GM21526 (cell line): Measurements from ENCODE around the gene ITGAD.

Experiments used
- ATAC-seq: cut with Tn5 transposase; IDR thresholded peaks from one replicate; pipeline ENCODE4 v1.9.1; 2021; ENCODE audit warnings: moderate library complexity; ENCODE audit not compliant: unreplicated experiment, low FRiP score

The ITGAD gene

DNA sequence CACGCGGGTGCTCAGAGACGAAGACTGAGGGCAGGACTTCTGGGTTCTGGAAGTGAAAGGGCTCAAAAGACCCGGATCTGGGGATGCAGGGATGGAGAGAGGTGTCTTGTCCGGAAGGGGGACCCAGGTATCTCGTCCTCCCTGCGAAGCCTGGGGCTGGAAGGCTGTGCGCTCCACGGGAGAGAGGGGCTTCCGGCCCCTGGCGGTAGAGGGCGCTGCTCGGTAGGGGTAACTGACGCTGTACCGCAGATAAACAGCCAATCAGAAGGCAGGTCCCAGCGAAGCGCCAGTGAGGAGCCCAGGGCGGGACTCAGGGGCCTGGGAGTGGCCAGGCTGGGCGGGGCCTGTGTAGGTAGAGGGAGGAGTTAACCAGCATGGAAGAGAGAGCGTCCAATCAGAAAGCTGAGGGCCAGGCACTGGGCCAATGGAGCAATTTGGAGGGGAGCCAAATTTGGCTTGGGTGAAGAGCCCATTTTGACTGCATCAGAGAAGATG is 79.6 kb downstream of the ITGAD start:
- no peak for ATAC-seq

DNA sequence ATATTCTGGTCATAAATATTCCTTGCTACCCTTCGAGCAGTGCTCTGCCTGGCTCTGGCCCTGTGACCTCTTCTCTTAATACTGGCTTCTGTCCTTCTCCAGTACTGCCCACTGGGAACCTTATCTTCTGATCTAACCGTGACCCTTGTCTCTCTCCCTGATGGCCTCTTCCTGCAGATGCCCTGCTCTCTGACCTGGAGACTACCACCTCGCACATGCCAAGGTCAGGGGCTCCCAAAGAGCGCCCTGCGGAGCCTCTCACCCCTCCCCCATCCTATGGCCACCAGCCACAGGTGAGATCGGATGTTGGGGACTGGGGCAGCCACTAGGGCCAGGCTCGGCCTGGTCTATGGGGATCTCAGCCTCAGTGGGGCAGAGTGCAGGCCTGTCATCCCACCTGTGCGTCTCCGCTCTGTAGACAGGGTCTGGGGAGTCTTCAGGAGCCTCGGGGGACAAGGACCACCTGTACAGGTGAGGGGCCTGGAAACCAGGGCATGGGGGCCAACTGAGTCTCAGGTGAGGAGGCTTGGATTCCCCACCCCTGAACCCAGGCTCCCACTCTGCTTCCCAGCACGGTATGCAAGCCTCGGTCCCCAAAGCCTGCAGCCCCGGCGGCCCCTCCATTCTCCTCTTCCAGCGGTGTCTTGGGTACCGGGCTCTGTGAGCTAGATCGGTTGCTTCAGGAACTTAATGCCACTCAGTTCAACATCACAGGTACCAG is 80.3 kb downstream of the ITGAD start:
- ATAC-seq = no peak

DNA sequence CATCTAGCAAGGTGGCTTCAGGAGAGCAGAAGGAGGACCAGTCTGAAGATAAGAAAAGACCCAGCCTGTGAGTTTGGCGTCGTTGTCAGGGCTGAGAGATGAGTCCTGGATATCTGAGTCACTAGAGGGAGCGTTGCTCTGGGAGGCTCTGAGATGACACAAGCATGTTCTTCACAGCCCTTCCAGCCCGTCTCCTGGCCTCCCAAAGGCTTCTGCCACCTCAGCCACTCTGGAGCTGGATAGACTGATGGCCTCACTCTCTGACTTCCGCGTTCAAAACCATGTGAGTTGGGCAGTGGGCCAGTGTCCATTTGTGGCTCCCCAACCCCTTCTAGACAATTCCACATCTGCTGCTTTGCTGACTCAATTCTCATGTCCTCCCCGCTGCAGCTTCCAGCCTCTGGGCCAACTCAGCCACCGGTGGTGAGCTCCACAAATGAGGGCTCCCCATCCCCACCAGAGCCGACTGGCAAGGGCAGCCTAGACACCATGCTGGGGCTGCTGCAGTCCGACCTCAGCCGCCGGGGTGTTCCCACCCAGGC is 81.1 kb downstream of the ITGAD start:
- ATAC-seq = no peak

DNA sequence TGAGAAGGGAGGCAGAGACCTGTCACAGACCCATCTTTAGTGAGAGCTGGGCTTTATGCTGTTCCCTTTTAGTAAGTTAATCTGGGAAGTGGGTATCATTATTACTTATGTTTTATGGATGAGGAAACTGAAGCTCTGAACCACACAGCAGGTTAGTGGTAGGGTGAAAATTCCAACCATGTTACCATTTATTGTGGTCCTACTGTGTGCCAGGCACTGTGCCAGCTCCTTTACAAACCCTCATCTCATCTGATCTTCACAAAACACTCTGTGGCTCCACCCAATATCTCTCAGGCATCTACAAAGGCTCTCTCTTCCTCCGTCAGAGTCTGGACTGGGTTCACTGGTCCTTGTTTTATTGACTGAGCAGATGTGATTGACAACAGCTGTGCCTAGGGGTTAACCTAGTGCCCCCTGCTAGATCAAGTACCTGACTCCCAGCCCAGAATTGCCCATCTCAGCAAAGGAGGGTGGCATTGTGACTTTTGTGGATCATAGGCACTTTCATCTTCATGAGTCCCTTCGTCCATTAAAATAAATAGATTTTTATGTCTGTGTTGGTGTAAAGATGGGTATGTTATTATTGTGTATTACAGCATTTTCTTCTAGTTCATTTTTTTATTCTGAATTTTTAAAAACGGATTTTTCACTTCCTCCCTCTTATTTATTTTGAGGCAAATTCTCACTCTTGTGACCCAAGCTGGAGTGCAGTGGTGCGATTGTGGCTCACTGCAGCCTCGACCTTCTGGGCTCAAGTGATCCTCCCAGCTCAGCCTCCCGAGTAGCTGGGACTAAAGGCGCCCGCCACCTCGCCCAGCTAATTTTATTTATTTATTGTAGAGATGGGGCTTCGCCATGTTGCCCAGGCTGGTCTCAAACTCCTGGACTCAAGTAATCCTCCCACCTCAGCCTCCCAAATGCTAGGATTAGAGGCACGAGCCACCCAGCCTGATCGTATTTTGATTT is 81.9 kb downstream of the ITGAD start:
- no peak for ATAC-seq

DNA sequence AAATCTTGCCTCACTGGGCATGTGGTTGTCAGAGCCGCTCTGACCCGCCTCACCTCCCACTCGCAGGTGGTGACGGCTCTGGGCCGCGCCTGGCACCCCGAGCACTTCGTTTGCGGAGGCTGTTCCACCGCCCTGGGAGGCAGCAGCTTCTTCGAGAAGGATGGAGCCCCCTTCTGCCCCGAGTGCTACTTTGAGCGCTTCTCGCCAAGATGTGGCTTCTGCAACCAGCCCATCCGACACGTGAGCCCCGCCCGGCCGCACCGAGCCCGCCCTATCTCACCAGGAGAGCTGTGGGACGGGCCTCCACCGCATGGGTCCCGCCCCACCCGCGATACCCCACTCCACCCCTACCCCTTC is 82.8 kb downstream of the ITGAD start:
- ATAC-seq = no peak
